Hepatocyte (in vitro differentiated cells): ENCODE data around the gene S100A4.

Source experiments
- EZH2phosphoT487 ChIP-seq: fragments of 200-600 bp; sonication (generic); IDR thresholded peaks from one replicate; pipeline ENCODE4 v1.6.1; 2018; ENCODE audit warnings: antibody characterized with exemption, mild to moderate bottlenecking, low read depth, moderate library complexity; ENCODE audit not compliant: unreplicated experiment, severe bottlenecking
- TF ChIP-seq, protein P1 (sequence below): fragments of 200-600 bp; sonication (generic); IDR thresholded peaks from 2 replicates; pipeline ENCODE4 v1.5.1; 2016; ENCODE audit warnings: antibody characterized with exemption, mild to moderate bottlenecking; ENCODE audit not compliant: poor library complexity

DNA sequence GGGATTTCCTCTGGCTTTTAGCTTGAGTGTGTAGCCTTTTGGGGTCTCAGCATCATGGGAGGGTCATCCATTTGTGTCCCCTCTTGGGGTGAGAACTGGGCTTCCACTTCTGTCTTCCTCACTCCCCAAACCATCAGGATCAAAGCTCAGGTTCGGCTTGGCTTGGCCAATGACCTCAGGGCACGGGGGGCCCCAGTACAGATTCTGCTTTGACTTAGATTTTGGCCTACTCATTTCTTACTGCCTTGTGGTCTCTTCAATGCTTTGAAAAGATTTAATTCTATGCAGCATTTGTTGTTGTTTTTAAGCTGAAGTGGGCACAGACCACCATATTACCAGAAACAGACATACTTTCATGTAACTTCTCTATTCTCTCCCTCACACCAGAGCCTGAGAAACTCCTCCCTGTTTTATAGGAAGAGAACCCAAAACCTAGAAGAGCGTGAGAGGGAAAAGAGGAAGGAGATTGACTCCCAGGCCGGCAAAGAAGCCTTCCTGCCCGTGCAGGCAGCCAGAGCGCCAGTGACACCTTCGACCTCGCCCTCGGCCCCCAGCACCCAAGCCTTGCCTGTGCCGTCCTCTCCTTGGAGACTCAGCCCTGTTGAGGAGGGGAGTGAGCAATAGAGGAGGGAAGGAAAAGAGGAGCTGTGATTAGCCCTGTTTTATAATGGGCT lies 5.4 kb upstream of the S100A4 start:
- TF ChIP-seq, protein P1, sequence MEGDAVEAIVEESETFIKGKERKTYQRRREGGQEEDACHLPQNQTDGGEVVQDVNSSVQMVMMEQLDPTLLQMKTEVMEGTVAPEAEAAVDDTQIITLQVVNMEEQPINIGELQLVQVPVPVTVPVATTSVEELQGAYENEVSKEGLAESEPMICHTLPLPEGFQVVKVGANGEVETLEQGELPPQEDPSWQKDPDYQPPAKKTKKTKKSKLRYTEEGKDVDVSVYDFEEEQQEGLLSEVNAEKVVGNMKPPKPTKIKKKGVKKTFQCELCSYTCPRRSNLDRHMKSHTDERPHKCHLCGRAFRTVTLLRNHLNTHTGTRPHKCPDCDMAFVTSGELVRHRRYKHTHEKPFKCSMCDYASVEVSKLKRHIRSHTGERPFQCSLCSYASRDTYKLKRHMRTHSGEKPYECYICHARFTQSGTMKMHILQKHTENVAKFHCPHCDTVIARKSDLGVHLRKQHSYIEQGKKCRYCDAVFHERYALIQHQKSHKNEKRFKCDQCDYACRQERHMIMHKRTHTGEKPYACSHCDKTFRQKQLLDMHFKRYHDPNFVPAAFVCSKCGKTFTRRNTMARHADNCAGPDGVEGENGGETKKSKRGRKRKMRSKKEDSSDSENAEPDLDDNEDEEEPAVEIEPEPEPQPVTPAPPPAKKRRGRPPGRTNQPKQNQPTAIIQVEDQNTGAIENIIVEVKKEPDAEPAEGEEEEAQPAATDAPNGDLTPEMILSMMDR: no peak
- TF ChIP-seq EZH2phosphoT487: no peak
